ENCODE results near the gene FCGBP.

The FCGBP gene

DNA sequence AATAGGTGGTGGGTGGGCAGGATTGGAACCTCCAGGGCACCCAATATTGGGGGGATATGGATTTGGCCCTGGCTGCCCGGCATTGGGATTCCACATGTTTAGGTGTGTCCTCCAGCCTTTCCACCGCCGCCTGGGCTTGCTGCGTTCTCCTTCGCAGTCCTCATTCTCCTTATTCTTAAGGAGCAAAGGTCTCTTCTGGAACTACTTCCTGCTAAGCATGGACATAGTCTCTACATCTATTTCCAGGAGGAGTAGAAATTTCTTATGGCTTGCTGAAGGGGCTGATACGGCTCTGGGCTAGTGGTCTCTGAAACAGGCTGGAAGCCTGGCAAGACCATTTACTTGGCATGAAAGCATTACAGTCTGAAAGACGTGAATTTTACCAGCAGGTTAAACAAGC, 9.2 kb upstream of the FCGBP start:
- no peak for DNase-seq

DNA sequence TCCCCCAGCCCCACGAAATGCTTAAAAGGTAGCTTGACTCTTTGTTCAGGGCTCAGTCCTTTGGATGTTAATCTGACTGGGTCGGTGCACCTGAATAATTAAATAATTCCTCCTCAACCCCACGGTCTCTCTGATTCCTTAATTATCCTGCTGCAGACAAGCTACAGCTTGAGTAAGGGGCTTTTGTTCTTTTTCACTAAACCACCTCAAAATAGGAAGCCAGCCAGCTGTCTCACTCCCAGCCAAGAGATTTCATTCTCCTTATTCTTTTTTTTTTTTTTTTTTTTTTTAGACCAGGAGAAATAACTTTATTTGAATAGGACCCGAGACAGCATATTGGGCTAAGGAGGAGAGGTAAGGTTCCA, 7.9 kb upstream of the FCGBP start:
- DNase-seq = no peak

DNA sequence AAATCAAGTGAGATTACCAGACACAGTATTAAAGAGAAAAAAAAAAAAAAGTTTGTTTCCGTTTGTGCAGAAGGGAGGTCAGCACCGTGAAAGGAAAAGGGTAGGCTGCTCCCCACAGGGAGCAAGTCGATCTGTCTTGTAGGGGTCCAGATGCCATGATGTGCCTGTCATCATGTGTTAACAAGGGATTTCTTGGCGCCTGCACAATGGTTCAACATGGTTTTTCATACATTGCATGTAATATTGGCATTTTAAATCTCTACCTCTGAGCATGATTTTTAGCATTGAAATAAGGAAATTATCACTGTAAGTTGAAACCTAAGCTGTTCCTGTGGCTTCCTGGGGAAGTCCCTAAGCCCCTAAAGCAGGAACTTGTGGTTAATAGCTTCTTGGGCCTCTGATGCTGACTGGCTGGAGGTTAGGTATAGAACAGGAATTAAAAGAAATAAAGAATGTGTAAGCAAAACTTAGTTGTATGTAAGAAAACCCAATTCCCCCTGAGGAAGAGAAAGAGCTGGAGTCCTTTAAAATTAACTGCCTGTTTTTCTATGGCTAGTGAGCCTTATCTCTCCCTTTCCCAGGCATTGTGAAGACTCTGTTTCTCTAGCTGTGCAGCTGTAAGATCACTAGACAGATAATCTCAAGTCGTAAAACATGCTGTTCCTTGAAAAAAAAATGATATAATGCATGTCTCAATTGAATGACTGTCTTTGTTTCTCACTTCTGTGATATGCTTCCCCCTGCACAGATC, 7.4 kb upstream of the FCGBP start:
- peak; percentile 47 for DNase-seq

DNA sequence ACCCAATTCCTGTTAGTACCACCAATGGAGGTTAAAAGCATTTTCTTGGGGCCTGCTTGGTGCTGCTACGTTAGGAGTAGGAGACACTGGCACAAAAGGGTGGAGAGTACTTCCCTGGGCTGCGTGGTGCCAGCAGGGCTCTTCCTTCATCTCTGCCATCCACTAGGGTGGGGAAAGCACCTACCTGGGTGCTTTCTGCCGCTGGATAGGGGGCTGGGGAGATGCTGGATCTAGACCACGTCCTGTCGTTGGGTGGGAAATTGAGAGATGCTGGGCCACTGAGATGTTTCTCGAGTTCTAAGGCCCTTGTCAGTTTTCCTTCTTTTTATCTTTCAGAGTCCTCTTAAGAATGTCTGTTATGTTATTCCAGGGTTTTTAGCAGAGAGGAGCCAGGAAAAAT, 6.7 kb upstream of the FCGBP start:
- no peak for DNase-seq

DNA sequence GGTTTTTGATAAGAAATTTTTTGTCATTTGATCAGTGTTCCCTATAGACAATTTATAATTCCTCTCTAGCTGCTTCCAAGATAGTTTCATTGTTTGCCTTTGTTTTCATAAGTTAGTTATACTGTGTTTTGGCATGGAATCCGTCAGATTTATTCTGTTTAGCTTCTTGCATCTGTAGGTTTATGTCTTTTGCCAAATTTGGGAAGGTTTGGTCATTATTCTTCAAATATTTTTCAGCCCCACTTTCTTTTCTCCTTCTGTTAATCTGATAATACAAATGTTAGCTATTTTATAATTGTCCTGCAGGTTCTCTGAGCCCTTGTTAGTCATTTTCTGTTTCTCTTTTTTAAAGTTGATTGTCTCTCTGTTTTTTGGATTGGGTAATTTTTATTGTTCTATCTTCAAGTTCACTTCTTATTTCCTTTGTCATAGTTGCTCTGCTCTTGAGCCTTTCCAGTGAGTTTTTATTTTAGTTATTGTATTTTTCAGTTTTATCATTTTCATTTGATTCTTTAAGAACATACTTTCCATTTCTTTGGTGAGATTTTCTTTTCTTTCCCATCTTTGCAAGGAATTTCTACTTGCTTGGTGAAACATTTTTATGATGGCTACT, 5.9 kb upstream of the FCGBP start:
- no peak for DNase-seq

DNA sequence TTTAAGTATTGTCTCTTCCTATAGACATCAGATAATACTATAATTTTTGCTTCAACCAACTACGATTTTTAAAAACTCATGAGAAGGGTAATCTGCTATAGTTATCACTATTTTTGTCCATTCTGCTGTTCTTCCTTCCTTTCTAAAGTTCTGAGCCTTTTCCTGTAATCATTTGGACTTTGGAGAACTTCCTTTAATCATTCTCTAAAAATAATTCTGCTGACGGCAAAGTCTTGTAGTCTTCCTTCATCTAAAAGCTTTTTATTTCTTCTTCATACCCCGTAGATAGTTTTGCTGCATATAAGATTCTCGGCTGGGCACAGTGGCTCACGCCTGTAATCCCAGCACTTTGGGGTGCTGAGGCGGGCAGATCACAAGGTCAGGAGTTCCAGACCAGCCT, 5.1 kb upstream of the FCGBP start:
- no peak for DNase-seq

DNA sequence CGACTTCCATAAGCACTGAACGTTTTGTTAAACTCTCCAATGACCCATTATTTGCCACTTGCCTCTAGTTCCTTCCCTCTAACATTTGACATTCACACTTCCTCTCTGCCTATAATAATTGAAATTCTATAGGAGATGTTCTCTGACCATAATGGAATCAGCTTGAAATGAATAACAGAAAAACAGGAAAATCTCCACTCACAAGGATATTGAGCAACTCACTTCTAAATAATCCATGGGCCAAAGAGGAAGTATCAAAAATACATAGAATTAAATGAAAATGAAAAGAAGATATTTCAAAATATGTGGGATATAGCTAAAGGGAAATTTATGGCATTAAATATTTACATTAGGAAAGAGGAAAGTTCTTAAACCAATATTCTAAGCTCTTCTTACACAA, 3.4 kb upstream of the FCGBP start:
- DNase-seq = no peak

DNA sequence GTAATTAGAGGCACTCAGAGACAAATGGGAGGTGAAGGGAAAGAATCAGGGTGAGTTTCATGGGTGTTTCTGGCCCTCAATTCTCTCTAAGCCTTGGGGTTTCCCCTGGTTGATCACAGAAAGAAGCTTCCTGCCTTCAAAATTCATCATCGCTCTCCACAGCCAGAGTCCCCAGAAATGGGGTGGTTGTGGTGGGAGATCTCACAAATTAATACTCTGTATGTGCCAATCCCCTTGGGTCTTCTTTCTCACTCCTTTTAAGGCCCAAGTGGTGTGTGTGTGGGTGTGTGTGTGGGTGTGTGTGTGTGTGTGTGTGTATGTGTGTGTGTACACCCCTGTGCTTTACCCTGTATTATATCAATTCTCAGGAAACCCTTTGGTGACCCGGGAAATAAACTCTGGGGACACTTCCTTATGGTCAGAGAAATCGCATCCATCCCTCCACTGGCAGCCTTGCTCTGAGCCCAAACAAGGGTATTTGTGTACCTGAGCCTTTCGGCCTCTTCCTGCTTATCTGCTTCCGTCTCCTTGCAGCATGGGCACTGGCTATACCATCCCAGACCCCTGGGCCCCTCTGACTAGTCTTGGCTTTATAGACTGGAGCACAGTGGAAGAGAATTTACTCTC, 2.8 kb upstream of the FCGBP start:
- peak; percentile 56 for DNase-seq

DNA sequence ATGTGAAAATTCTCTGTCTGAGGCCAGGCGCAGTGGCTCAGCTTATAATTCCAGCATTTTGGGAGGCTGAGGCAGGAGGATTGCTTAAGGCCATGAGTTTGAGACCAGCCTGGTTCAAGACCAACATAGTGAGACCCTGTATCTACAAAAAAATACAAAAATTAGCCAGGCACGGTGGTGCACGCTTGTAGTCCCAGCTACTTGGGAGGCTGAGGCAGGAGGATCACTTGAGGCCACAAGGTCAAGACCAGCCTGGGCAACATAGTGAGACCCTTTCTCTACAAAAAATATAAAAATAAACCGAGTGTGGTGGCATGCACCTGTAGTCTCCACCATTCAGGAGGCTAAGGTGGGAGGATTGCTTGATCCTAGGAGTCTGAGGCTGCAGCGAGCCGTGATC, 2.2 kb upstream of the FCGBP start:
- no peak for DNase-seq

DNA sequence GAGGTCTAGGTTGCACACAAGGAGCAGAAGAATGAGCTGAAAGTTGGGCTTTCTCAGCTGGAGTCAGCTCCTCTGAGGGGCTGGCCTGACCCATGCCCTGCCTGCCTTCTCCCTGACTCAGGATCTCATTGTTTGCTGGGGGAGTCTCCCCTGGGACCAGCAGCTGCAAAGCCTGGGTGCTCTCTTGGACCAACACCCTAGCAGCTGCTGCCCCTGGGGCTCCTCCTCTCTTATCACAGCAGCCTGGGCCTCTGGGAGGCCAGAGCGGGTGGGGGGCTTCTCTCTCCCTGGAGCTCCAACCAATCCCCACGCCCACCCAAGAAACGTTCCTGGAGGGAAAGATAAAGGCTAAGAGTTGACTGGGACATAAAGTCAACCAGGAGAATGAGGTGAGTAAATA, 1.6 kb upstream of the FCGBP start:
- DNase-seq = no peak

DNA sequence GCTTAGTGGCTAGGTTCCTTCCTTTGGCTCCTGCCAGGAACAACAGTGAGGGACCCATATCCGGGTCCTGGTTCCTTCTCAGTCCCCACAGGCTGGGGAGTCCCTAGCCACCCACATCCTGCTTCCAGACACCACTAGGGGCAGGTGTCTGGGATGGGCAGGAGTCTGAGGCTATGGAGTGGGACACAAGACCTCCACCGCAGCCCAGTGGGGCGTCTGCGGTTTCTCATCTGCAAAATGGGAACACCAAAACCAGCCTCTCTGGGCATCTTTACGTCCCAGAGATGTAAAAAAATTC, 879 bp upstream of the FCGBP start:
- no peak for DNase-seq

DNA sequence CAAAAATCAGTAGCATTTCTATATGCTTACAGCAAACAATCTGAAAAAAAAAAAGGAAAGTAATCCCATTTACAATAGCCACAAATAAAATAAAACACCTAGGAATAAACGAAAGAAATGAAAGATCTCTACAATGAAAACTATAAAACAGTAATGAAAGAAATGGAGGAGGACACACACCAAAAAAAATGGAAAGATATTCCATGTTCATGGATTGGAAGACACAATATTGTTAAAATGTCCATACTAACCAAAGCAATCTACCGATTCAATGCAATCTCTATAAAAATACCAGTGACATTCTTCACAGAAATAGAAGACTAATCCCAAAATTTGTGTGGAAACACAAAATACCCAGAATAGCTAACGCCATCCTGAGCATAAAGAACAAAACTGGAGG, 4.7 kb downstream of the FCGBP start:
- DNase-seq = no peak

DNA sequence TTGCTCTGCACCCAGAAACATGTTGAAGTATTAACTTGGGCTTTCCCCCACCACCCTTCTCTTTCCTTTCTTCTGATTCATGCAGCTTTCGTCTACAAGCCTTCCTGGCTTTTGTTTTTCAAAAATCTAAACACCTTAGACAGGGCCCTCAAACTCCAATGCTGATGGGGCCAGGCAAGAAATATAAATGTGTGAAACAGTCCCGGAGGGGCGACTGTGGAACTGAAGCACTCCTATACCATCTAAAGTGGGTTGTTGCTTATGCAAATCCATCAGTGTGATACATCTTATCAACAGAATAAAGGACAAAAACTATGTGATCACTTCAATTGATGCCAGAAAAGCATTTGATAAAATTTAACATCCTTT, 6.1 kb downstream of the FCGBP start:
- no peak for DNase-seq

DNA sequence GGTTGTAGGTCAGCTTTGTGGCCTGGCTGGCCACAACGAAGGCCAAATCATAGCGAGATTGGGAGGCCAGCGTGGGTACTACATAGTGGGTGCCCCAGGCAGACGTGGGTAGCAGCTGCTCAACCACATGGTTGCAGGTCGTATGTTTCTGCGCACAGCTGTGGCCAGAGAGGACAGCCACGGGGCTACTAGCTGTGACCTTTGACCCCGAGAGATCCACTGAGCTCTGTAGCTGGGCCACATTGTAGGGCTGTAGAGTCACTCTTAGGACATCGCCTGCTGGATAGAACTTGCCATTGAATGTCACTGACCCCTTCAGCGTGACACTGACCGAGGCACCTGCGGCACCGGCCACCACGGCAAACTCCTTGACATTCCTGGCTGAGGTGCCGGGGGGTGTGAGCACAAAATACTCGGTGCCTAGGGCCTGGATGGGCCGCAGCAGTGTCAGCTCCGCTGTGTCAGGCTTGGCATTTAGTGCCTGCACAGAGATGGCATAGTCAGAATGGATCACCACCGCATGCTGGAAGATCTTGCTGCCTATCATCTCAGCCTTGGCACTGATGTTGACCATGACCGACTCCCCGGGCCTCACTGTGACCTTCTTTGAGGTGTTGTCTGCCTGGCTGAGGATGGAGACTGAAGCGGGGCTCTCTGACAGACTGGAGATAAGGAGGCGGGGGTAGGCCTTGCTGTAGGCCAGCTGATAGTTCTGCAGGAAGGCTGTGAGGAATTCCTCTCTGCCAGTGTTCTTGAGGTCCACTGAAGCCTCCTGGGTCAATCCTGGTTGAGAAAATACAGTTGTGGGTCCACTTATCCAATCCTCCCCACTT, 6.7 kb downstream of the FCGBP start:
- DNase-seq = no peak

DNA sequence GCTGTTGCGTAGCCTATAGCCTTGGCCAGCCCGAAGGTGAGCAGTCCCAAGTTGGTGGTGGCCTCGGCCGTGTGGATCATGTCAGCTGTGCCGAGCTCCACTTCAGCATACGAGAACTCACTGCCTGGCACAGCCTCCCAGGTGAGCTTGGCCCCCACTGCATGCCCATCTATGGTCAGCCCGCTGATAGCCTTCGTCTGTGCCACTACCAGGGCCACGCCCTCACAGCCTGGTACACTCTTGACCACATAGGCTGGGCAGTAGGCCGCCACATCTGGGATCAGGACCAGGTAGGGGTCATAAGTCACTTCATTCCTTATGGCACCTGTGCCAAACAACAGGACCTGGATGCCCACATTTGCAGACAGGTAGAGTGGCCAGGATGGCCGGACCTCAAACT, 7.4 kb downstream of the FCGBP start:
- no peak for DNase-seq

DNA sequence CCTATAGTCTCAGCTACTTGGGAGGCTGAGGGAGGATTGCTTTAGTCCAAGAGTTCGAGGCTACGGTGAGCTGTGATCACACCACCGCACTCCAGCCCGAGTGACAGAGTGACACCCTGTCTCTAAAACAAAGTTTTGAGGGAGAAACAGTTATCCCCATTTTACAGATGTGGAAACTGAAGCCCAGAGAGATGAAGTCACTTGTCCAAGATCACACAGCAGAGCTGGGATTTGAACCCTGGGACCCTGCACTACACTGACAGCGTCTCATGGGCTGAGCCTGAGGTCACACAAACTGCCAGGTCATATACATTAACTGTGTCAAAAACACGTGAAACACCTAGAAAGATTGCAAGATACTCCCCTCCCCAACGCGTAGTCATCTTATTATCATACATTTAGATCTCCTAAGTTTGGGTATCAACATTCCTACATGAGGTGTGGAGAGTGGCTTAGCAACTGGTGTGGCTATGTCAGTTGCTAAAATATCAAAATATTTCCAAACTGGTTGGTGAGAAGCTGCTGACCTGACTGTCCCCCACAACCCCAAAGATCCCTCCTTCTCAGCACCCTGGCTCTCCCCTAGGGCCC, 8.2 kb downstream of the FCGBP start:
- DNase-seq = no peak

DNA sequence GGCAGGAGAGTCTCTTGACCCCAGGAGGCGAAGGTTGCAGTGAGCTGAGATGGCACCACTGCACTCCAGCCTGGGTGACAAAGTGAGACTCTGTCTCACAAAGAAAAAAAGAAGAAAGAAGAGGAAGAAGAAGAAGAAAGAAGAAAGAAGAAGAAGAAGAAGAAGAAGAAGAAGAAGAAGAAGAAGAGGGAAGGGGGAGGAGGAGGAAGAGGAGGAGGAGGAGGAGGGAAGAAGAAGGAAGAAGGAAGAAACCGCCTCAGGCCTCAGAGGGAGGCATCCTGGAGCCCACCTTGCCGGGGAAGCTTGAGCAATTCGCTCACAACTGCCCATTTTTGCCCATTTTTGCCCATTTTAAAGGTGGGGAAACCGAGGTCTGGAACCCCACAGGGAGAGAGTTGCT, 9.5 kb downstream of the FCGBP start:
- DNase-seq = no peak

DNA sequence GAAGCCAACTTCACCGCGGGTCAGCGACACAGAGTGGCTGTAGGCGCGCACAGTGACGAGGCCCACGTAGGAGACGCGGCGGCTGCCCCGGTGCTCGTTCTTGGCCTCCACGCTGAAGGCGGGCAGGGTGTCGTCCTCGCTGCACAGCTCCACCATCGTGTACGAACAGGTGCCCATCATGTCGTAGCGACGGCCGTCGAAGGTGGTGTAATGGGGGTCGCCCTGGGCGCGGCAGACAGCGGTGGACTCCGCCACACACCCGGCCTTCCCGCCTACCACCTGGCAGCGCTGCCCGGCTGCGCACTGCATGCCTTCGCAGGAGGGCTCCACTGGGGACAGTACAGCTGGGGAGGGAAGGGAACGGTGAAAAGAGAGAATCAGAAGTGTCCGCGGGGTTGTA, 10.0 kb downstream of the FCGBP start:
- no peak for DNase-seq

DNA sequence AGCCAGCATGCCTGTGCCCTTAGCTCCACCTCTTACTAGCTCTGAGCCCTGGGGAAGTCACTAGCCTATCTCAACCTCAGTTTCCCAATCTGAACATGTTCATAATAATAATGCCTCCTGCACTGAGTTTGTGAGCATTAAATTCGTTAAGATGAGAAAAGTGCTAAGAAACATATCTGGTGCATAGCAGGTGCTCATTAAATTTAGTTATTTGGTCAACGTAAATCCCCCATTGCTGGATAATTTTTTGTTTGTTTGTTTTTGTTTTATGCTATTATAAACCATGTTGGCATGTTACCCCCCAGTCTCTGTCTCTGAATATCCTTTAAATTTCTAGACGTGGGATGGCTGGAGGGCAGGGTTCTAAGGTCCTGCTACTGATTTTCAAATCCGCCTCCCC, 10.6 kb downstream of the FCGBP start:
- no peak for DNase-seq

DNA sequence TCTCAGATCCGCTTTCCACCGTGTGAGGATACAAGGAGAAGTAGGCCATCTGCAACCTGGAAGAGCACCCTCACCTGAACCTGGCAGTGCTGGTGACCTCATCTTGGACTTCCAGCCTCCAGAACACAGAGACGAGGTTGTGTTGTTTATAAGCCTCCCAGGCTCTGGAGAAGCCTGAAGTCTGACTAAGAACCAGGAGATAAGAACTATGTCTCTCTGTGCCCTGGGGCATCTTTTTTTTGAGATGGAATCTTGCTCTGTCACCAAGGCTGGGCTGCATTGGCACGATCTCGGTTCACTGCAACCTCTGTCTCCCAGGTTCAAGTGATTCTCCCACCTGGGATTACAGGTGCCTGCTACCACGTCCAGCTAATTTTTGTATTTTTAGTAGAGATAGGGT, 14.5 kb downstream of the FCGBP start:
- DNase-seq = no peak

DNA sequence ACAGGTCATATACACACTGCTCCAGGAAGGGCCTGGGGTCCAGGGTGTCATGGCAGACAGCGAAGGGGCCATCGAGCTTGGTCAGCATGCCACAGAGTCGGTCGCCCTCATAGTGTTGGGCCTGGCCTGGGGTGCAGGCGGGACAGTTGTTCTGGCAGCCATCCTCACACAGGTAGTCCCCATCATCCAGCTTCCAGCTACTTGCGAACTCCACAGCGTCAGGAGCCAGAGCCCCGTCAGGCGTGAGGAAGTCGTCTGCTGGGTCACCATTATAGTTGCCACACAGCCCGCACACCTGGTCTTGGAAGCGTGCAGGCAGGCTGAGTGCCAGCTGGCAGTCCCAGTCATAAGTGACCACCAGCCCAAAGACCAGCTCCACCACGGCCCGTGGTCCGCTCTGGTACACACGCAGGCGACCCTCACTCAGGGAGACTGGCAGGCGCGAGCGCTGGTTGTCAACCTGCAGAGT, 16.2 kb downstream of the FCGBP start:
- no peak for DNase-seq

DNA sequence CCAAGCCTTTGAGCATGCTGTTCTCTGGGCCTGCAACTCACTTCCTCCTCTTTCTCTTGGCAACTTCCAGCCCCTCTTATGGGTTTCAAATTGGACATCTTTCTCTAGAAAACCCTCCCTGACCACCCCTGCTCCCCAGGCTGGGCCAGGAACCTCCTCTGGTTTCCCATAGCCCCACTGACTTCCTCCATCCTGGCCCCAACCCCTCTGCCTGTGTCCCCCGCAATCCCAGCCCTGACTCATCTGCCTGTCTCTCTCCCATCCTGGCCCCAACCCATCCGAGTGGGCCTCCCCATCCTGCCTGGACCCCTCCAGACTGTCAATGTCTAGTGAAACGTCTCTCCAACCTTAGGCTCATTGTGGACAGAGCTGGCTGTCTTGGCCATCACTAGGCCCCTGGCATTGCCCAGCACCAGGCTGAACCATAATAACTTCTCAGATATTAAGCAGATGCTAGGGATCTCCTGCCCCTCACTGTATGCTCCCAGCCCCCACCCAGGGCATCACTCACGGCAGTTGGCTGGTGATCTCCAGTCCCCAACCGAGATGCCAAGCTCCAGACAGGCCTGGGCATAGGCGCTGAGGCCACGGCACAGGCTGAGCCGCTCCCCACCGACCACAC, 16.8 kb downstream of the FCGBP start:
- no peak for DNase-seq

DNA sequence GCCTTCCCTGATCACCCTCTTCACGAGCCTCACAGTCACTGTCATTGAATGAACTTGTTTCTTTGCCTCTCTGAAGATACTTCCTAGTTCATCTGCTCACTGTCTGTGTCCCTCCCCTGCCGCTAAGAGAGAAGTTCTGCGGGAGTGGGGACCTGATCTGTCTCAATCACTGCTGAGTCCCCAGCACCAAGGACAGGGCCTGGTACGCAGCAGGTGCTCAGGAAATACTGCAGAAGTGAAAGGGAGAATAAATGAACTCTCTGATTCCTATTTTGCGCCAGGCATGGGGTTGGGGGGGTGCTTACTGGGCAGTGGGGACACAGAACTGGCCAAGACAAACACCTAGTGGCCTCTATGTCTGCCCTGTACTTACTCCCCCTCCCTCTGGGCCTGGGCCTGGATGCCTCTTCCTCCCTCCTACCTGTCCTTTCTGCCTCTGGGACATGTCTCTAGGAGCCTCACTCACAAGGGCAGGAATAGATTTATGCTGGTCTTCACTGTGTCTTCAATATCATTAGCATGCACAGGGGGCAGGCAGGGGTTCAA, 17.5 kb downstream of the FCGBP start:
- DNase-seq = no peak
